HepG2 (cell line): ENCODE results near the gene TAF1B. TPM values are rescaled to one million over a fixed set of nuclear protein-coding genes. Genes with fewer than 3 reads are reported as not detected.

ENCODE experiments used
- ATAC-seq: fragments of 200-7000 bp; cut with Tn5 transposase; 3 replicates; pipeline ENCODE4 v1.9.1; 2020; ENCODE audit warnings: mild to moderate bottlenecking, moderate library complexity
- BruUV-seq: library from RNA; stranded (reverse); fragments of 400-500 nt; replicated peaks from 2 replicates; lab custom pipeline; 2021; lab: Mats Ljungman, UMichigan
- CTCF ChIA-PET: fragments of 300-600 bp; formaldehyde crosslinking; extraction: SDS; loops from one replicate; lab custom pipeline; 2021; ENCODE audit warnings: low total read pairs, inconsistent platforms, low intra/inter-chr PET ratio; lab: Yijun Ruan, JAX
- POLR2A ChIA-PET: fragments of 350-600 bp; sonication (Branson Sonifier 250); formaldehyde crosslinking; loops from one replicate; lab custom pipeline; 2020; ENCODE audit warnings: antibody characterized with exemption, inconsistent platforms; lab: Yijun Ruan, JAX
- DNase-seq: peaks from one replicate; pipeline ENCODE4 v3.0.0-alpha.2; 2015; ENCODE audit warnings: low spot score
- FAIRE-seq: peaks from 3 replicates; lab custom pipeline; 2011; peaks lifted over from hg19 to GRCh38; lab: Jason Lieb, UNC
- H2AFZ ChIP-seq: one replicate; pipeline ENCODE4 v1.6.1; 2011; ENCODE audit warnings: low read length, inconsistent platforms
- H3K27ac ChIP-seq: fragments of 300-600 bp; 3 replicates; pipeline ENCODE4 v1.8.0; 2011; ENCODE audit warnings: mixed run types, mild to moderate bottlenecking, mixed read lengths, low read length, inconsistent platforms; ENCODE audit not compliant: insufficient read depth; ENCODE audit errors: extremely low read length
- H3K27me3 ChIP-seq, 2 experiments: fragments of 200-600 bp in 1 of 2; 2 replicates in 1 of 2; 3 replicates in 1 of 2; pipeline versions ENCODE4 v1.6.0 to v1.8.0; 2011; ENCODE audit warnings: low read length in 2 of 2, mild to moderate bottlenecking in 2 of 2, moderate library complexity in 2 of 2, inconsistent platforms in 1 of 2; ENCODE audit not compliant: insufficient read depth in 2 of 2, control insufficient read depth in 1 of 2
- H3K36me3 ChIP-seq, 2 experiments: fragments of 200-600 bp in 1 of 2; replicated peaks in 1 of 2; 2 replicates in 1 of 2; 3 replicates in 1 of 2; pipeline versions ENCODE4 v1.5.1 to v1.8.0; 2011; ENCODE audit warnings: low read length in 2 of 2, inconsistent platforms in 1 of 2; ENCODE audit not compliant: insufficient read depth in 2 of 2, control insufficient read depth in 1 of 2
- H3K4me1 ChIP-seq: 2 replicates; pipeline ENCODE4 v1.5.1; 2012; ENCODE audit warnings: low read length, inconsistent platforms; ENCODE audit not compliant: insufficient read depth
- H3K4me2 ChIP-seq: 2 replicates; pipeline ENCODE4 v1.6.0; 2011; ENCODE audit warnings: low read depth, low read length, inconsistent platforms
- H3K4me3 ChIP-seq, 3 experiments: fragments of 200-600 bp in 1 of 3; sonication (generic), shearing (Covaris generic) in 1 of 3; replicated peaks in 1 of 3; 2 replicates each; pipeline ENCODE4 v1.5.1; 2011 to 2016; ENCODE audit warnings: low read length in 3 of 3, inconsistent platforms in 2 of 3, low read depth in 2 of 3, mild to moderate bottlenecking in 2 of 3, control low read depth in 1 of 3, mixed read lengths in 1 of 3; ENCODE audit not compliant: insufficient read depth in 1 of 3
- H3K79me2 ChIP-seq: one replicate; pipeline ENCODE4 v1.6.1; 2011; ENCODE audit warnings: low read length, inconsistent platforms; ENCODE audit not compliant: insufficient read depth
- H3K9ac ChIP-seq: 2 replicates; pipeline ENCODE4 v1.6.0; 2011; ENCODE audit warnings: mild to moderate bottlenecking, low read depth, low read length, inconsistent platforms; ENCODE audit not compliant: insufficient read depth
- H3K9me3 ChIP-seq: 2 replicates; pipeline ENCODE4 v1.5.1; 2012; ENCODE audit warnings: mild to moderate bottlenecking, low read length
- H4K20me1 ChIP-seq: 2 replicates; pipeline ENCODE4 v1.6.0; 2011; ENCODE audit warnings: inconsistent platforms, mild to moderate bottlenecking, low read length, moderate library complexity; ENCODE audit not compliant: insufficient read depth
- BRCA1 ChIP-seq: sonication (generic); formaldehyde crosslinking; IDR thresholded peaks from 2 replicates; pipeline ENCODE4 v1.4.0; 2020; ENCODE audit warnings: missing genetic modification reagents
- DNMT3B ChIP-seq: conservative IDR thresholded peaks from 2 replicates; pipeline ENCODE4 v1.6.1; 2016; ENCODE audit warnings: missing biosample characterization, control low read depth
- HNRNPUL1 ChIP-seq: fragments of 200-400 bp; formaldehyde crosslinking; IDR thresholded peaks from 2 replicates; pipeline ENCODE4 v1.6.1; 2017; ENCODE audit warnings: low read depth, mild to moderate bottlenecking, low read length, moderate library complexity
- MAFF ChIP-seq: IDR thresholded peaks from 2 replicates; pipeline ENCODE4 v1.6.1; 2011; ENCODE audit warnings: low read depth, low read length, improper control_type of control experiment
- MAFK ChIP-seq, 2 experiments: IDR thresholded peaks in 1 of 2; conservative IDR thresholded peaks in 1 of 2; 2 replicates each; pipeline ENCODE4 v1.6.1; 2011; ENCODE audit warnings: improper control_type of control experiment in 2 of 2, low read length in 2 of 2
- NCOR1 ChIP-seq: fragments of 200-600 bp; sonication (generic); IDR thresholded peaks from 2 replicates; pipeline ENCODE4 v1.7.0; 2017; ENCODE audit warnings: antibody characterized with exemption, low read length, borderline replicate concordance
- NONO ChIP-seq, 2 experiments: fragments of 450-650 bp in 1 of 2; sonication (generic) in 1 of 2; formaldehyde crosslinking in 1 of 2; IDR thresholded peaks in 1 of 2; conservative IDR thresholded peaks in 1 of 2; 2 replicates each; pipeline versions ENCODE4 v1.6.1 to v1.8.0; 2017 to 2022; ENCODE audit warnings: mild to moderate bottlenecking in 1 of 2, missing genetic modification reagents in 1 of 2, moderate library complexity in 1 of 2
- TAF15 ChIP-seq: fragments of 200-400 bp; formaldehyde crosslinking; IDR thresholded peaks from one replicate; pipeline ENCODE4 v1.6.1; 2018; ENCODE audit warnings: mild to moderate bottlenecking, low read depth, low read length; ENCODE audit not compliant: poor library complexity, severe bottlenecking
- ZMYM2 ChIP-seq: sonication (generic); formaldehyde crosslinking; IDR thresholded peaks from 2 replicates; pipeline ENCODE4 v1.8.0; 2022; ENCODE audit warnings: mild to moderate bottlenecking, missing genetic modification reagents
- WGBS: methylation state at CpG from one replicate; pipeline ENCODE4 v1.1.6; 2017; ENCODE audit warnings: low lambda C conversion rate; 5-methylcytosine and 5-hydroxymethylcytosine counted together
- in situ Hi-C: cut with HindIII; loops from 2 replicates; pipeline ENCODE4 v1.10.0; 2017; ENCODE audit warnings: low pct_unique_long_range_greater_than_20kb; ENCODE audit not compliant: extremely low pct_ligation_motif_present
- intact Hi-C: fragments of 100-400 bp; cut with micrococcal nuclease; formaldehyde crosslinking; loops from one replicate; pipeline ENCODE4 v1.10.0; 2022; ENCODE audit not compliant: unreplicated experiment
- polyA plus RNA-seq, 8 experiments: library from polyadenylated mRNA; depleted of rRNA in 3 of 8; stranded (reverse) in 7 of 8; unstranded in 1 of 8; fragments of >200 nt; fragmentation: Illumina TruSeq in 4 of 8; extraction: Trizol in 4 of 8; gene quantifications; 2 replicates each; pipeline versions ENCODE4 v1.2.1 to v1.2.3, GENCODE V29; 2011 to 2016; ENCODE audit warnings: low read depth in 4 of 8, missing spikeins in 1 of 8, mixed read lengths in 1 of 8; ENCODE audit not compliant: insufficient read depth in 1 of 8
- total RNA-seq, 5 experiments: library from RNA; depleted of rRNA; stranded (reverse); fragments of >200 nt; fragmentation: Illumina TruSeq; extraction: Trizol; gene quantifications; 2 replicates each; pipeline ENCODE4 v1.2.3, GENCODE V29; 2016; ENCODE audit warnings: low read depth in 1 of 5
- TF ChIP-seq, protein P1 (sequence below): sonication (generic); formaldehyde crosslinking; conservative IDR thresholded peaks from 2 replicates; pipeline ENCODE4 v1.4.0; 2020; ENCODE audit warnings: mild to moderate bottlenecking, missing genetic modification reagents, moderate library complexity

The TAF1B gene
- total and polyA plus RNA-seq, 2 of the 13 experiments (the other 11 are each of a cell fraction or from before 2014, with no cell fraction given), result 13.3 to 27.7 TPM

DNA sequence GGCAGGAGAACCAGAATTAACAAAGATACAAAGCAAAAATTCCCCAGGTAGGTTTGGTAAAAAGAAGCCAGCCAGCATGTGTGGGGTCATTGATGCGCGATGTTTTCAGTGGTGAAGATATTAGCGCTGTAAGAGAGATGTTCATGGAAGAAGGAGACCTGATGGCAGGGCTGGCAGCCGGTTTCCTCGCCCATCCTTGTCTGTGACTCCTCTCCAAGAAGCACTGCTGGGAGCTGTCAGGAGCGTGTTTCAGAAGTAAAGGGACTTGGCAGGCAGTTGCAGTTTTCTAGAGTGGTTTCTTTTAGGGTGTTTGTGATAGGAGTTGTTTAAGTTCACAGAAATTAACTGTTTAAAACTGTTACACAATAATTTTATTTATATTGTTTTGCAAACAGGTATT lies 24.6 kb downstream of the TAF1B start (continued):
- TF ChIP-seq ZMYM2 (CRISPR knock-in tag) (no peak), DNMT3B (CRISPR knock-in tag) (no peak), HNRNPUL1 (no peak)
- TF ChIP-seq, protein P1, sequence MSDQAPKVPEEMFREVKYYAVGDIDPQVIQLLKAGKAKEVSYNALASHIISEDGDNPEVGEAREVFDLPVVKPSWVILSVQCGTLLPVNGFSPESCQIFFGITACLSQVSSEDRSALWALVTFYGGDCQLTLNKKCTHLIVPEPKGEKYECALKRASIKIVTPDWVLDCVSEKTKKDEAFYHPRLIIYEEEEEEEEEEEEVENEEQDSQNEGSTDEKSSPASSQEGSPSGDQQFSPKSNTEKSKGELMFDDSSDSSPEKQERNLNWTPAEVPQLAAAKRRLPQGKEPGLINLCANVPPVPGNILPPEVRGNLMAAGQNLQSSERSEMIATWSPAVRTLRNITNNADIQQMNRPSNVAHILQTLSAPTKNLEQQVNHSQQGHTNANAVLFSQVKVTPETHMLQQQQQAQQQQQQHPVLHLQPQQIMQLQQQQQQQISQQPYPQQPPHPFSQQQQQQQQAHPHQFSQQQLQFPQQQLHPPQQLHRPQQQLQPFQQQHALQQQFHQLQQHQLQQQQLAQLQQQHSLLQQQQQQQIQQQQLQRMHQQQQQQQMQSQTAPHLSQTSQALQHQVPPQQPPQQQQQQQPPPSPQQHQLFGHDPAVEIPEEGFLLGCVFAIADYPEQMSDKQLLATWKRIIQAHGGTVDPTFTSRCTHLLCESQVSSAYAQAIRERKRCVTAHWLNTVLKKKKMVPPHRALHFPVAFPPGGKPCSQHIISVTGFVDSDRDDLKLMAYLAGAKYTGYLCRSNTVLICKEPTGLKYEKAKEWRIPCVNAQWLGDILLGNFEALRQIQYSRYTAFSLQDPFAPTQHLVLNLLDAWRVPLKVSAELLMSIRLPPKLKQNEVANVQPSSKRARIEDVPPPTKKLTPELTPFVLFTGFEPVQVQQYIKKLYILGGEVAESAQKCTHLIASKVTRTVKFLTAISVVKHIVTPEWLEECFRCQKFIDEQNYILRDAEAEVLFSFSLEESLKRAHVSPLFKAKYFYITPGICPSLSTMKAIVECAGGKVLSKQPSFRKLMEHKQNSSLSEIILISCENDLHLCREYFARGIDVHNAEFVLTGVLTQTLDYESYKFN, result no peak

DNA sequence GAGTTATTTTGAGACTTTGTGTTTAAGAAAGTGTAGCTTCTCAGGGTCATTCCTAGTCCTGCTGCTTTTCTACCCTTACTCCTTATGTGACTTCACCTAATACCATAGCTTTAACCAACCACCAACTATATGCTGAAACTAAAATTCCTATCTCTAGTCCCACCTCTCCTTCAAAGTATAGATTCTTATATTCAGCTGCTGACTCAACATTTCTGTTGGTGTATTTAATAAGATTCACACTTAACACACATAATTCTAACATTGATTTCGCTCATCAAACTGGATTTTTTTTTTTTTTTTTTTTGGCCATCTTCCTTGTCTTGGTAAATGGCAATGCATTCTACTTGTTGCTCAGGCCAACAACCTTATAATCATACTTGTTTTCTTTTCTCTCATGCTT lies 30.1 kb downstream of the TAF1B start:
- 97% methylated on average over 1 of the region's 1 CpG for WGBS
- peaks cover 15 to 75% of the 10 kb centered on the region in 2 experiments for H3K36me3 ChIP-seq
- intact Hi-C loops, result no loop called here

More for the DNA sequence above, 30.1 kb downstream of the TAF1B start:
- POLR2A ChIA-PET, result no interaction called here
- TF ChIP-seq BRCA1 (no peak), NCOR1 (no peak), MAFF (peak; percentile 59; the same call in 1 of the 2 replicates), MAFK (conservative IDR thresholded peaks at IDR 0.05 in 1 of 2, IDR thresholded peaks at IDR 0.05 in 1 of 2; ENCODE audit: low read length in 2 of 2) (peak; percentile 56 to 76), TAF15 (no peak), NONO (IDR thresholded peaks at IDR 0.05) (no peak), NONO (CRISPR knock-in tag; conservative IDR thresholded peaks at IDR 0.05) (no peak)
- Histone ChIP-seq H3K9me3 (no peaks in the 10 kb centered on the region), H3K27ac (no peak overlapping the region), H3K4me1 (peaks cover 2% of the 10 kb centered on the region), H3K4me3 (no peak overlapping the region), H4K20me1 (no peaks in the 10 kb centered on the region), H2AFZ (no peak overlapping the region), H3K4me2 (no peak overlapping the region), H3K27me3 (no peaks in the 10 kb centered on the region), H3K79me2 (no peaks in the 10 kb centered on the region), H3K9ac (no peak overlapping the region)
- no TSS peak for BruUV-seq
- DNase-seq (no peak), FAIRE-seq (no peak), ATAC-seq (no peak)
- in situ Hi-C loops, result no loop called here
- CTCF ChIA-PET, result no interaction called here
